Skeletal muscle tissue (tissue), 4 donors: ENCODE results near the gene C1QTNF6. TPM values are rescaled to one million over a fixed set of nuclear protein-coding genes. Genes with fewer than 3 reads are reported as not detected.

Experiments
- H3K27ac ChIP-seq: one replicate; pipeline ENCODE4 v1.7.0; 2013; ENCODE audit warnings: mild to moderate bottlenecking, low read depth, low read length, inconsistent platforms
- H3K27me3 ChIP-seq, 3 donors: one replicate each; pipeline ENCODE4 v1.7.0; 2013; ENCODE audit warnings: low read length in 3 of 3; ENCODE audit not compliant: control insufficient read depth in 3 of 3, insufficient read depth in 3 of 3
- H3K36me3 ChIP-seq, 3 donors: one replicate each; pipeline ENCODE4 v1.7.0; 2013; ENCODE audit warnings: low read length in 3 of 3; ENCODE audit not compliant: control insufficient read depth in 3 of 3, insufficient read depth in 3 of 3
- H3K4me1 ChIP-seq, 3 donors: one replicate each; pipeline ENCODE4 v1.7.0; 2013; ENCODE audit warnings: low read length in 3 of 3, mild to moderate bottlenecking in 3 of 3; ENCODE audit not compliant: control insufficient read depth in 3 of 3, insufficient read depth in 3 of 3
- H3K4me3 ChIP-seq, 3 donors: one replicate each; pipeline ENCODE4 v1.7.0; 2013; ENCODE audit warnings: low read length in 3 of 3
- H3K9ac ChIP-seq, 3 donors: one replicate each; pipeline ENCODE4 v1.7.0; 2013; ENCODE audit warnings: low read length in 3 of 3, mild to moderate bottlenecking in 3 of 3, moderate library complexity in 2 of 3, low read depth in 1 of 3
- H3K9me3 ChIP-seq, 3 donors: one replicate each; pipeline ENCODE4 v1.7.0; 2013; ENCODE audit warnings: low read length in 3 of 3; ENCODE audit not compliant: control insufficient read depth in 3 of 3
- total RNA-seq: library from RNA; depleted of rRNA; stranded (reverse); fragments of >200 nt; gene quantifications from one replicate; pipeline ENCODE4 v1.2.3, GENCODE V29; 2014
- donor health status: Osteomylitis.

C1QTNF6 gene
- total RNA-seq, 1 donor from 2014 or later: 6.3 TPM

DNA sequence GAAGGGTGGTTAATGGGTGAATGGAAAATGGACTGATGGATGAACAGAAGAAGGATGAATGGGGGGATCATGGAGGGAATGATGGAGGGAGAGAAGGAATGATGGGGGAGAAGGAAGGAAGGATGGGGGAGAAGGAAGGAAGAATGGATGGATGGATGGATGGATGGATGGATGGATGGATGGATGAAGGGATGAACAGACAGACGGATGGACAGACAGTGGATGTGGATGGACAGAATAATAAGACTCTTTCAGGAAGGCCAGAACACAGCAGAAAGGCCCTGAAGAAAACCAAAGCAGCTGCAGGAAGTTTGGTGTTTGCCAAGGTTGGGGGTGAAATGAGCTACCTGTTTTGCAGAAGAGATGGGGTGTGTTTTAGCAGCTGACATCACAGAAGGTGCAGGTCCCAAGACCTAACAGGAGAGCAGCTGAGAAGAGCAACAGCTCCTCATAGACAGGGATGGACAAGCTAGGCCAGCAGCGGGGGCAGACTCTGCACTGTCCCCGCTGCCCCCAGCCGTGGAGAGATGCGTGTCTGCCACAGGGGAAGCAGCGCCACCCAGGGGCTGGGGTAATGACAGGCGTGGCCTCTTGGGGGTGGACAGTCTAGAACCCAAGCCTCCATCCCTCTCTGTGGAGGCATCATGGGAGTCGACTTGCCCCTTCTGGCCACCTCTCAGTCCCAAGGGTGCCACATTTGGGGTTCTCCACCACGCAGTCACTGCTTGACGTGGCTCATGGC lies 17.9 kb downstream of the C1QTNF6 start:
- Histone ChIP-seq H3K4me1 (peaks cover 27 to 32% (median 32%) of the 10 kb centered on the region in 3 donors), H3K4me3 (no peak overlapping the region), H3K36me3 (no peaks in the 10 kb centered on the region), H3K9me3 (no peaks in the 10 kb centered on the region), H3K27ac (no peak overlapping the region), H3K9ac (no peak overlapping the region), H3K27me3 (peaks cover 0 to 3% (median 0%) of the 10 kb centered on the region in 3 donors)

DNA sequence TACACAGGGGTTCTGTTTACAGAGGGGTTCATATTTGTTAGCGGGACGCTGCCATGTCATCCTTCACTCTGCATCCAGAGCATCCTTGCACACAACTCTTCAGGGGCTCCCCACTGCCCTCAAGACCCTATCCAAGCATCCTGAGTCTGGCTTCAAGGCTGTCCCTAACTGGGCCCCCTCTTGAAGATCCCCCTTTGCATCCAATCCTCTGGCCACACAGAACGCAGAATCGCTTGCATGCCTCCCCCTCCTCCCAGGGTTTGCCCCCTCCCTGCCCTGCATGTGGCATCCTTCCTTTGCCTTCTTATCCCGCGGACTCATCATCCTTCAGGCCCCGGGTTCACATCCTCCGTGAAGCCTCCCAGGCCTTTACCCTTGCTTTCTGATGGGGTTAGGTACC lies 18.6 kb downstream of the C1QTNF6 start:
- no peaks in the 10 kb centered on the region for H3K9me3 ChIP-seq
- H3K4me1 ChIP-seq: peaks cover 25 to 33% (median 30%) of the 10 kb centered on the region in 3 donors
- no peak overlapping the region for H3K9ac ChIP-seq
- H3K4me3 ChIP-seq: no peak overlapping the region
- H3K36me3 ChIP-seq: no peaks in the 10 kb centered on the region
- H3K27ac ChIP-seq: no peak overlapping the region
- peaks cover 0 to 3% (median 0%) of the 10 kb centered on the region in 3 donors for H3K27me3 ChIP-seq

DNA sequence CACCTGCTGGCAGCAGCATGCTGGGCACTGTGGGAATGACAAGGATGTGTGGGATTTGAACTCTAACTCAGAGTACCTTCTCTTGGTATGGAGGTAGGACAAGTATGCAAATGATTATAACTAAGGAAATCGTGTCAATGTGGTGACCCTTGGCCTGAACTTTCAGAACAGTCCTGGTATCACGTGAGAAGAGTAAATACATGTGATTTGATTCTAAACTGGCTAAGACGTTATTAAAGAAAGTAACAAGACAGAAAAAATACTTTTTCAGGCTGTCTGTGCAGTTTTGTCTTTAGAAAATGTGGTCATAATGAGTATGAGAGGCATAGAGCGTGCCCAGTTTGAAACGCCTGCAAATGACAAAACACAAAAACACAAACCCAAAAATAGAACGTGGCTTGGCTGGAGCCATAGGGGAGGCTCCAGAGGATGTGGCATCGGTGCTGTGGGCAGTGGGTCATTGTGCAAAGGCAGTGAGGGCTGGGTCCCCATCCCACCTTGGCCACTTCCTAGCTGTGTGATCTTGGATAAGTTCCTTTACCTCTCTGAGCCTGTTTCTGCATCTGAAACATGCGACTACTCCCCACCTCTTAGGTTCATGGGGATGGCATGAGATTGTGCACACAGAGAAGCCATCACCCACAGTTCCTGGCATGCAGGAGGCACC lies 19.9 kb downstream of the C1QTNF6 start:
- no peaks in the 10 kb centered on the region for H3K9me3 ChIP-seq
- no peak overlapping the region for H3K4me3 ChIP-seq
- peaks cover 0 to 4% (median 3%) of the 10 kb centered on the region in 3 donors for H3K27me3 ChIP-seq
- no peak overlapping the region for H3K27ac ChIP-seq
- H3K36me3 ChIP-seq: no peaks in the 10 kb centered on the region
- H3K9ac ChIP-seq: peak overlapping the region in 1 of 3 donors; percentile 34
- H3K4me1 ChIP-seq: peaks cover 21 to 33% (median 30%) of the 10 kb centered on the region in 3 donors

GRCh38 chr22:37167176-37167980 lies 20.7 kb downstream of the C1QTNF6 start:
- Histone ChIP-seq H3K9me3 (no peaks in the 10 kb centered on the region), H3K27me3 (peaks cover 3 to 5% (median 4%) of the 10 kb centered on the region in 3 donors), H3K4me3 (peak overlapping the region in 1 of 3 donors; percentile 60), H3K27ac (no peak overlapping the region), H3K36me3 (no peaks in the 10 kb centered on the region), H3K4me1 (peaks cover 21 to 33% (median 30%) of the 10 kb centered on the region in 3 donors), H3K9ac (peak overlapping the region; percentile 2 to 76 (median 66))

- no peaks in the 10 kb centered on the region for H3K36me3 ChIP-seq
- H3K9me3 ChIP-seq: no peaks in the 10 kb centered on the region
- H3K4me3 ChIP-seq: peak overlapping the region in 2 of 3 donors; percentile 56 to 60
- H3K4me1 ChIP-seq: peaks cover 21 to 33% (median 30%) of the 10 kb centered on the region in 3 donors
- peak overlapping the region; percentile 2 to 76 (median 66) for H3K9ac ChIP-seq
- peaks cover 3 to 9% (median 4%) of the 10 kb centered on the region in 3 donors for H3K27me3 ChIP-seq
- no peak overlapping the region for H3K27ac ChIP-seq
Observed at GRCh38 chr22:37166675-37167066, 21.4 kb downstream of the C1QTNF6 start.

- Histone ChIP-seq H3K4me3 (no peak overlapping the region), H3K27me3 (peaks cover 3 to 14% (median 4%) of the 10 kb centered on the region in 3 donors), H3K9me3 (peaks cover 0 to 4% (median 0%) of the 10 kb centered on the region in 3 donors), H3K4me1 (peaks cover 21 to 33% (median 30%) of the 10 kb centered on the region in 3 donors), H3K9ac (peak overlapping the region in 1 of 3 donors; percentile 76), H3K27ac (no peak overlapping the region), H3K36me3 (no peaks in the 10 kb centered on the region)
Observed at GRCh38 chr22:37165940-37166674, 21.9 kb downstream of the C1QTNF6 start.

GRCh38 chr22:37165066-37165465 lies 23.0 kb downstream of the C1QTNF6 start:
- Histone ChIP-seq H3K4me3 (no peak overlapping the region), H3K36me3 (no peaks in the 10 kb centered on the region), H3K4me1 (peaks cover 21 to 33% (median 30%) of the 10 kb centered on the region in 3 donors), H3K9me3 (peaks cover 0 to 4% (median 0%) of the 10 kb centered on the region in 3 donors), H3K9ac (no peak overlapping the region), H3K27ac (no peak overlapping the region), H3K27me3 (peaks cover 3 to 18% (median 6%) of the 10 kb centered on the region in 3 donors)

DNA sequence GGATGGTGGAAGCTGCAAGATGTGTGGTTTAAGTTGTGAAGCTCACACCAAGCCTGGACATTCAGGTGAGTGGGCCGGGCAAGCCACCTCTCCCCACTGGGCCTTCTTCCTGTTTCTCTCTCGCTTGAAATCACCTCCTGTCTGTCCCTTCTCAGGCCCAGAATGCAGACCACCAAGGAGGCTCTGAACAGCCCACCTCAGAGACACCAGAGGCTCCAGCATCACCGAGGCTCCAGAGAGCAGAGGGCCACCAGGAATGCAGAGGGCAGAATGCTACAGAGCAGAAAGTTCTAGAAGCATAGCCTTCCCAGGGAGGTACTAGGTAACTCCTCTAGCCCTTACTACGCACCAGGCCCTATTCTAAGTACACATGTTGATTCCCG lies 23.6 kb downstream of the C1QTNF6 start:
- H3K27me3 ChIP-seq: peaks cover 2 to 23% (median 10%) of the 10 kb centered on the region in 3 donors
- peaks cover 21 to 33% (median 30%) of the 10 kb centered on the region in 3 donors for H3K4me1 ChIP-seq
- H3K9me3 ChIP-seq: peaks cover 0 to 4% (median 0%) of the 10 kb centered on the region in 3 donors
- no peak overlapping the region for H3K9ac ChIP-seq
- H3K4me3 ChIP-seq: no peak overlapping the region
- H3K36me3 ChIP-seq: no peaks in the 10 kb centered on the region
- no peak overlapping the region for H3K27ac ChIP-seq
